Neural cell (in vitro differentiated cells): ENCODE data around the gene ANKRD33B.

Experiments used
- CTCF ChIP-seq: fragments of 450-650 bp; IDR thresholded peaks from 2 replicates; pipeline ENCODE4 v1.5.1; 2014; ENCODE audit warnings: antibody characterized with exemption, mild to moderate bottlenecking, moderate library complexity; ENCODE audit not compliant: poor library complexity, severe bottlenecking
- EP300 ChIP-seq: fragments of 450-650 bp; conservative IDR thresholded peaks from 2 replicates; pipeline ENCODE4 v1.6.1; 2014; ENCODE audit warnings: antibody characterized with exemption, mild to moderate bottlenecking, moderate library complexity; ENCODE audit not compliant: poor library complexity, severe bottlenecking
- EZH2 ChIP-seq: fragments of 200-600, 300-800 bp; shearing (Covaris generic), sonication (generic); IDR thresholded peaks from 2 replicates; pipeline ENCODE4 v1.6.1; 2014; ENCODE audit warnings: antibody characterized with exemption, low read length, borderline replicate concordance, mild to moderate bottlenecking; ENCODE audit not compliant: insufficient read depth, poor library complexity, severe bottlenecking
- MXI1 ChIP-seq: fragments of 450-650 bp; conservative IDR thresholded peaks from 2 replicates; pipeline ENCODE4 v1.6.1; 2014; ENCODE audit warnings: antibody characterized with exemption, mild to moderate bottlenecking; ENCODE audit not compliant: poor library complexity, severe bottlenecking
- SMC3 ChIP-seq: fragments of 450-650 bp; conservative IDR thresholded peaks from 2 replicates; pipeline ENCODE4 v1.6.1; 2014; ENCODE audit warnings: antibody characterized with exemption, mild to moderate bottlenecking, moderate library complexity; ENCODE audit not compliant: poor library complexity
- TAF1 ChIP-seq: IDR thresholded peaks from 2 replicates; pipeline ENCODE4 v1.6.1; 2012; ENCODE audit warnings: low read depth
- TF ChIP-seq, protein P1 (sequence below): IDR thresholded peaks from 2 replicates; pipeline ENCODE4 v1.6.1; 2012; ENCODE audit warnings: borderline replicate concordance

DNA sequence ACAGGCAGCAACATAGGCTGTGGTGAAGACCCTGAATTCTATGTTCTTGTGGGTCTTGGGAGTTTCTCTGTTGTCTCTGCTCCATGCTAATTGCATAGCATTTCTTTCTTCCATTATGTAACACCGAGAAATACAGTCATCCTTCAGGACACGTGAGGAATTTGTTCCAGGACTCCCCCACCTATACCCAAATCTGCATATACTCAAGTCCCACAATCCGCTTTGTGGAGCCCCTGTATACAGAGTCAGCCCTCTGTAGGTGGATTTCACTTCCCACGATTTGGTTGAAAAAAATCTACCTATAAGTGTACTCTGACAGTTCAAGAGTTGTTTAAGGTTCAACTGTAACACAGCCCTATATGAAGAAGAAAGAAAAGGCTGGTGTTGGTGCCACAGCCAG is 22.1 kb downstream of the ANKRD33B start:
- TF ChIP-seq CTCF, result no peak
- TF ChIP-seq EZH2, result no peak
- no peak for TF ChIP-seq MXI1
- TF ChIP-seq, protein P1, sequence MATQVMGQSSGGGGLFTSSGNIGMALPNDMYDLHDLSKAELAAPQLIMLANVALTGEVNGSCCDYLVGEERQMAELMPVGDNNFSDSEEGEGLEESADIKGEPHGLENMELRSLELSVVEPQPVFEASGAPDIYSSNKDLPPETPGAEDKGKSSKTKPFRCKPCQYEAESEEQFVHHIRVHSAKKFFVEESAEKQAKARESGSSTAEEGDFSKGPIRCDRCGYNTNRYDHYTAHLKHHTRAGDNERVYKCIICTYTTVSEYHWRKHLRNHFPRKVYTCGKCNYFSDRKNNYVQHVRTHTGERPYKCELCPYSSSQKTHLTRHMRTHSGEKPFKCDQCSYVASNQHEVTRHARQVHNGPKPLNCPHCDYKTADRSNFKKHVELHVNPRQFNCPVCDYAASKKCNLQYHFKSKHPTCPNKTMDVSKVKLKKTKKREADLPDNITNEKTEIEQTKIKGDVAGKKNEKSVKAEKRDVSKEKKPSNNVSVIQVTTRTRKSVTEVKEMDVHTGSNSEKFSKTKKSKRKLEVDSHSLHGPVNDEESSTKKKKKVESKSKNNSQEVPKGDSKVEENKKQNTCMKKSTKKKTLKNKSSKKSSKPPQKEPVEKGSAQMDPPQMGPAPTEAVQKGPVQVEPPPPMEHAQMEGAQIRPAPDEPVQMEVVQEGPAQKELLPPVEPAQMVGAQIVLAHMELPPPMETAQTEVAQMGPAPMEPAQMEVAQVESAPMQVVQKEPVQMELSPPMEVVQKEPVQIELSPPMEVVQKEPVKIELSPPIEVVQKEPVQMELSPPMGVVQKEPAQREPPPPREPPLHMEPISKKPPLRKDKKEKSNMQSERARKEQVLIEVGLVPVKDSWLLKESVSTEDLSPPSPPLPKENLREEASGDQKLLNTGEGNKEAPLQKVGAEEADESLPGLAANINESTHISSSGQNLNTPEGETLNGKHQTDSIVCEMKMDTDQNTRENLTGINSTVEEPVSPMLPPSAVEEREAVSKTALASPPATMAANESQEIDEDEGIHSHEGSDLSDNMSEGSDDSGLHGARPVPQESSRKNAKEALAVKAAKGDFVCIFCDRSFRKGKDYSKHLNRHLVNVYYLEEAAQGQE, result no peak
- TF ChIP-seq SMC3, result no peak
- no peak for TF ChIP-seq TAF1
- no peak for TF ChIP-seq EP300
